Stimulated activated CD4-positive, alpha-beta T cell treated with anti-CD3 and anti-CD28 coated beads, Interleukin-1b, Interleukin-23, amount 100 ng/mL, for 1 hour (primary cell): ENCODE results near the gene TAPT1.
"Not testable (repeated sequence)": the region's sequence is repeated elsewhere in the genome, so short reads cannot be mapped to it uniquely, and the experiment has no call there.

Experiments
- DNase-seq, 2 donors: peaks; one replicate each; pipeline ENCODE4 v3.0.0-alpha.2; 2020; ENCODE audit warnings: low read depth in 2 of 2

Gene TAPT1

GRCh38 chr4:16213121-16213520 is 13.2 kb downstream of the TAPT1 start:
- no peak for DNase-seq

- DNase-seq, result no peak
Observed at GRCh38 chr4:16212138-16212782, 14.0 kb downstream of the TAPT1 start.

- DNase-seq, result no peak
Observed at GRCh38 chr4:16207409-16207808, 18.9 kb downstream of the TAPT1 start.

- no peak for DNase-seq
Observed at GRCh38 chr4:16206848-16207247, 19.4 kb downstream of the TAPT1 start.

- DNase-seq, result no peak
Observed at GRCh38 chr4:16206301-16206700, 20.0 kb downstream of the TAPT1 start.

- no peak for DNase-seq
Observed at GRCh38 chr4:16205298-16206164, 20.7 kb downstream of the TAPT1 start.

GRCh38 chr4:16204505-16204904 is 21.8 kb downstream of the TAPT1 start:
- no peak for DNase-seq

- DNase-seq, result no peak
Observed at GRCh38 chr4:16203083-16203482, 23.2 kb downstream of the TAPT1 start.

GRCh38 chr4:16202598-16202997 is 23.7 kb downstream of the TAPT1 start:
- no peak for DNase-seq

GRCh38 chr4:16199093-16199492 is 27.2 kb downstream of the TAPT1 start:
- DNase-seq, result no peak

- DNase-seq, result no peak
Observed at GRCh38 chr4:16197876-16198665, 28.2 kb downstream of the TAPT1 start.

GRCh38 chr4:16196482-16197393 is 29.5 kb downstream of the TAPT1 start:
- DNase-seq, result no peak

- no peak for DNase-seq
Observed at GRCh38 chr4:16195209-16195608, 31.1 kb downstream of the TAPT1 start.

GRCh38 chr4:16194798-16195197 is 31.5 kb downstream of the TAPT1 start:
- DNase-seq, result not testable (repeated sequence)

- no peak for DNase-seq
Observed at GRCh38 chr4:16194214-16194613, 32.1 kb downstream of the TAPT1 start.

GRCh38 chr4:16192631-16193518 is 33.4 kb downstream of the TAPT1 start:
- DNase-seq, result no peak

- no peak for DNase-seq
Observed at GRCh38 chr4:16192057-16192456, 34.2 kb downstream of the TAPT1 start.

GRCh38 chr4:16187455-16187854 is 38.8 kb downstream of the TAPT1 start:
- no peak for DNase-seq

- no peak for DNase-seq
Observed at GRCh38 chr4:16186986-16187385, 39.3 kb downstream of the TAPT1 start.

GRCh38 chr4:16183604-16184003 is 42.7 kb downstream of the TAPT1 start:
- no peak for DNase-seq
